ENCODE measurements around the gene POTEH. TPM values are rescaled to one million over a fixed set of nuclear protein-coding genes. Genes with fewer than 3 reads are reported as not detected.
"Not testable (repeated sequence)": the region's sequence is repeated elsewhere in the genome, so short reads cannot be mapped to it uniquely, and the experiment has no call there.

POTEH gene
- total RNA-seq, 1 experiment from 2014 or later: not detected

GRCh38 chr22:15689012-15689748, 646 bp upstream of the POTEH start:
- not testable (repeated sequence) for H3K27me3 ChIP-seq (ENCODE audit: control insufficient read depth, insufficient read depth, low read length); H3K4me3 ChIP-seq (ENCODE audit: insufficient read depth, low read depth, low read length); H3K36me3 ChIP-seq (replicated peaks; ENCODE audit: control insufficient read depth, insufficient read depth, low read length)
- DNase-seq: peak; percentile 9

DNA sequence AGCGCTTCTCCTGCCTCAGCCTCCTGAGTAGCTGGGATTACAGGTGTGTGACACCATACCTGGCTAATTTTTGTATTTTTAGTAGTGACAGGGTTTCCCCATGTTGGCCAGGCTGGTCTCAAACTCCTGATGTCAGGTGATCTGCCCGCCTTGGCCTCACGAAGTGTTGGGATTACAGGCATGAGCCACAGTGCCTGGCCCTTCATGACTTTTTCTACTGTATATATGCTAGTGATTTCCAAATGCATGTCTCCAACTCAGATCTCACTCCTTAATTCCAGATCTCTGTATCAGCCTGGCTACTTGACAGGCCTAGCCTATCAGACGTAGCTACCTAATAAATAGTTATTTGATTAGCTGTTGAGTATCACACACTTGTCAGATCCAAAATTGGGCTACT, 23.8 kb downstream of the POTEH start:
- H3K4me3 ChIP-seq (ENCODE audit: insufficient read depth, low read depth, low read length); DNase-seq; H3K27me3 ChIP-seq (ENCODE audit: control insufficient read depth, insufficient read depth, low read length); H3K36me3 ChIP-seq (replicated peaks; ENCODE audit: control insufficient read depth, insufficient read depth, low read length): not testable (repeated sequence)

DNA sequence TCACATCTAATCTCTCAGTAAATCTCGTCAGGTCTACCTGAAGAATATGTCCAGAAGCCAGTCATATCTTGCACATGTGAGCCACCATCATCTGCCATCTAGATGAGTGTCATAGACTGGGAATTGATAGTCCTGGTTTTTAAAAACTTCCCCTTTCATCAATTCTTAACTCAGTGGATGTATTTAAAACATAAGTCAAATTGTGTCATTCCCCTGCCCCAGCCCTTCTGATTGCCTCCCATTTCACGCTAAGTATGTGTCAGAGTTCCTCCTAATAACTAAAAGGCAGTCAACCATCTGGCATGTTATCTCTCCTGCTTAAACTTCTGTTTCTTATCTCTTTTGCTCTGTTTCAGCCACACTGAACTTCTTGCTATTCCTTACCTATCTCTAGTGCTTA, 24.3 kb downstream of the POTEH start:
- not testable (repeated sequence) for H3K36me3 ChIP-seq (replicated peaks; ENCODE audit: control insufficient read depth, insufficient read depth, low read length)

DNA sequence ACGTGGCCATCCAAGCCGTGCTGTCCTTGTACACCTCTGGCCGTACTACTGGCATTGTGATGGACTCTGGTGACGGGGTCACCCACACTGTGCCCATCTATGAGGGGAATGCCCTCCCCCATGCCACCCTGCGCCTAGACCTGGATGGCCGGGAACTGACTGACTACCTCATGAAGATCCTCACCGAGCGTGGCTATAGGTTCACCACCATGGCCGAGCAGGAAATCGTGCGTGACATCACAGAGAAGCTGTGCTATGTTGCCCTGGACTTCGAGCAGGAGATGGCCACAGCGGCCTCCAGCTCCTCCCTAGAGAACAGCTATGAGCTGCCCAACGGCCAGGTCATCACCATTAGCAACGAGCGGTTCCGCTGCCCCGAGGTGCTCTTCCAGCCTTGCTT, 32.1 kb downstream of the POTEH start:
- not testable (repeated sequence) for H3K27me3 ChIP-seq (ENCODE audit: control insufficient read depth, insufficient read depth, low read length); H3K36me3 ChIP-seq (replicated peaks; ENCODE audit: control insufficient read depth, insufficient read depth, low read length); DNase-seq; H3K4me3 ChIP-seq (ENCODE audit: insufficient read depth, low read depth, low read length)

More for the DNA sequence above, 24.3 kb downstream of the POTEH start:
- DNase-seq; H3K27me3 ChIP-seq (ENCODE audit: control insufficient read depth, insufficient read depth, low read length); H3K4me3 ChIP-seq (ENCODE audit: insufficient read depth, low read depth, low read length): not testable (repeated sequence)

DNA sequence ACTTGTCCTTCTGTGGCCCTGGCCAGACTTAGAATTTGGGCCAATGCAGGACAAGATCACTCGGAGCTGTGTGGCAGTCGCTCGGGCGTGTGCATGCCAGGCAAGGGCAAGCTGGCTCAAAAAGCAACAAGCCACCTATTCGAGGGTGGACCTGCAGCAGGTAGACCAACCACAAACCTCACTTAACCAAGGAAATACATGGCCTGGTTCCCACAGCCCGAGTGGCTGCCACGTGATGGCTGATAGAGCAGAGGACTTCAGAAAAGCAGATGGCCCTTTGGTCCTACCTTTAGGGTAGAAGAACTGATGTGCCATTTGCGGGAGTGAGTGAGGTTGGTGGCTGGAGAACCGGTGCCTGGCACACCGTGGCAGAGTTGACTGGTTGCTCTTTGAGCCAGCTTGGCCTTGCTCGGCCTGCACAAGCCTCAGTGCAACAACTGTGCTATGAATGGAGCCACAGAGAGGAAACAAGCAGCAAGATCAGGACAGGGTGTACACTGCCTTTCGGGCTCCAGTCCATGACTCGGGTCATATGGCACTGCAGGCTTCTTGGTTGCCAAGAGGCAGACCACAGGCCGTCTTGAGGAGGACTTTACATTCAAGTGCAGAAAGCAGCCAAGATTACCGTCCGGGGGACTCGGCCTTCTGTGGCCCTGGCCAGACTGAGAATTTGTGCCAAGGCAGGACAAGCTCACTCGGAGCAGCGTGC, 39.5 kb downstream of the POTEH start:
- not testable (repeated sequence) for H3K4me3 ChIP-seq (ENCODE audit: insufficient read depth, low read depth, low read length); DNase-seq

GRCh38 chr22:15731023-15731422, 41.2 kb downstream of the POTEH start:
- not testable (repeated sequence) for H3K4me3 ChIP-seq (ENCODE audit: insufficient read depth, low read depth, low read length); H3K27me3 ChIP-seq (ENCODE audit: control insufficient read depth, insufficient read depth, low read length); DNase-seq; H3K36me3 ChIP-seq (replicated peaks; ENCODE audit: control insufficient read depth, insufficient read depth, low read length)

More for the DNA sequence above, 39.5 kb downstream of the POTEH start:
- not testable (repeated sequence) for H3K36me3 ChIP-seq (replicated peaks; ENCODE audit: control insufficient read depth, insufficient read depth, low read length); H3K27me3 ChIP-seq (ENCODE audit: control insufficient read depth, insufficient read depth, low read length)

DNA sequence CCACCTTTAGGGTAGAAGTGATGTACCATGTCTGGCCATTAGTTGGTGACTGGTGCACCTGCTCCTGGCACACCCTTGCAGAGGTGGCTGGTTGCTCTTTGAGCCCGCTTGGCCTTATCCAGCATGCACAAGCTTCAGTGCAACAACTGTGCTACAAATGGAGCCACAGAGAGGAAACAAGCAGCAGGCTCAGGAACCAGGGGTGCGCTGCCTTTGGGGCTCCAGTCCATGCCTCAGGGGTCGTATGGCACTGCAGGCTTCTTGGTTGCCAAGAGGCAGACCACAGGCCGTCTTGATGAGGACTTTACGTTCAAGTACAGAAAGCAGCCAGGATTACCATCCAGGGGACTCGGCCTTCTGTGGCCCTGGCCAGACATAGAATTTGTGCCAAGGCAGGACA, 44.6 kb downstream of the POTEH start:
- not testable (repeated sequence) for H3K4me3 ChIP-seq (ENCODE audit: insufficient read depth, low read depth, low read length); H3K36me3 ChIP-seq (replicated peaks; ENCODE audit: control insufficient read depth, insufficient read depth, low read length); DNase-seq; H3K27me3 ChIP-seq (ENCODE audit: control insufficient read depth, insufficient read depth, low read length)

GRCh38 chr22:15738157-15738908, 48.5 kb downstream of the POTEH start:
- not testable (repeated sequence) for DNase-seq; H3K36me3 ChIP-seq (replicated peaks; ENCODE audit: control insufficient read depth, insufficient read depth, low read length); H3K27me3 ChIP-seq (ENCODE audit: control insufficient read depth, insufficient read depth, low read length); H3K4me3 ChIP-seq (ENCODE audit: insufficient read depth, low read depth, low read length)

- not testable (repeated sequence) for H3K36me3 ChIP-seq (replicated peaks; ENCODE audit: control insufficient read depth, insufficient read depth, low read length); H3K27me3 ChIP-seq (ENCODE audit: control insufficient read depth, insufficient read depth, low read length); H3K4me3 ChIP-seq (ENCODE audit: insufficient read depth, low read depth, low read length); DNase-seq
Observed at GRCh38 chr22:15738909-15739391, 49.1 kb downstream of the POTEH start.

GRCh38 chr22:15747636-15748323, 58.0 kb downstream of the POTEH start:
- H3K36me3 ChIP-seq (replicated peaks; ENCODE audit: control insufficient read depth, insufficient read depth, low read length); H3K27me3 ChIP-seq (ENCODE audit: control insufficient read depth, insufficient read depth, low read length); DNase-seq; H3K4me3 ChIP-seq (ENCODE audit: insufficient read depth, low read depth, low read length): not testable (repeated sequence)

GRCh38 chr22:15749181-15749970, 59.5 kb downstream of the POTEH start:
- DNase-seq; H3K4me3 ChIP-seq (ENCODE audit: insufficient read depth, low read depth, low read length); H3K27me3 ChIP-seq (ENCODE audit: control insufficient read depth, insufficient read depth, low read length); H3K36me3 ChIP-seq (replicated peaks; ENCODE audit: control insufficient read depth, insufficient read depth, low read length): not testable (repeated sequence)

- not testable (repeated sequence) for DNase-seq; H3K36me3 ChIP-seq (replicated peaks; ENCODE audit: control insufficient read depth, insufficient read depth, low read length); H3K27me3 ChIP-seq (ENCODE audit: control insufficient read depth, insufficient read depth, low read length); H3K4me3 ChIP-seq (ENCODE audit: insufficient read depth, low read depth, low read length)
Observed at GRCh38 chr22:15759443-15760097, 69.7 kb downstream of the POTEH start.

DNA sequence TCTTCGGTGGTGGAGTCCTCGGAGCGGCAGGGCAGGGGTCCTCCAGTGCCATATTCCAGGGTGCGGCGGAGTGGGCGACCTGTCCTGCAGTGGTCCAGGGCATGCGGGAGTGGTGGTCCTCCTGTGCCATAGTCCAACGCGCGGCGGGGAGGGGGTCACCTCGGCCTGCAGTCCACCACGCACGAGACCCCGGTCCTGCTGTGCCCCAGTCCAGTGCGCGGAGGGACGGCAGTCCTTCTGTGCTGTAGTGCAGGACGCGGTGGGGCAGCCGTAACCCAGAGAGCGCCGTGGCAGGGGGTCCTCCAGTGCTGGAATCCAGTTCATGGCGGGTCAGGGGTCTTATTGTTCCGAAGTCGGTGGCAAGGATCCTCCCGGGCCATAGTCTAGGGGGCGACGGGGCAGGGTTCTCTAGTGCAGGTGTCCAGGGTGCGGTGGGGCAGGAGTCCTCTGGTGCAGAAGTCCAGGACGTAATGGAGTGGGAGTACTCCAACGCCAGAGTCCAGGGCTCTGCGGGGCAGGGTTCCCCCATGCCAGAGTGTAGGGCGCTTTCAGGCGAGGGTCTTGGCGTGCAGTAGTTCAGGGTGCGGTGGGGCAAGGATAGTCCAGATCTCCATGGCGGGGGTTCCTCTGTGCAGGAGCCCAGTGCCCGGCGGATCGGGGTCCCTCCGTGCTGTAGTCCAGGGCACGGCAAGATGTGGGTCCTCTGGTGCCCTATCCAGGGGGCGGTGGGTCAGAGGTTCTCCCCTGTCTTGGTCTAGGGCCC, 70.7 kb downstream of the POTEH start:
- not testable (repeated sequence) for H3K36me3 ChIP-seq (replicated peaks; ENCODE audit: control insufficient read depth, insufficient read depth, low read length); DNase-seq; H3K4me3 ChIP-seq (ENCODE audit: insufficient read depth, low read depth, low read length)

More for the DNA sequence above, 70.7 kb downstream of the POTEH start:
- not testable (repeated sequence) for H3K27me3 ChIP-seq (ENCODE audit: control insufficient read depth, insufficient read depth, low read length)

Data from H7 (cell line).